ENCODE data around the gene MARK3.
"Not testable (repeated sequence)": the region's sequence is repeated elsewhere in the genome, so short reads cannot be mapped to it uniquely, and the experiment has no call there.

The MARK3 gene

DNA sequence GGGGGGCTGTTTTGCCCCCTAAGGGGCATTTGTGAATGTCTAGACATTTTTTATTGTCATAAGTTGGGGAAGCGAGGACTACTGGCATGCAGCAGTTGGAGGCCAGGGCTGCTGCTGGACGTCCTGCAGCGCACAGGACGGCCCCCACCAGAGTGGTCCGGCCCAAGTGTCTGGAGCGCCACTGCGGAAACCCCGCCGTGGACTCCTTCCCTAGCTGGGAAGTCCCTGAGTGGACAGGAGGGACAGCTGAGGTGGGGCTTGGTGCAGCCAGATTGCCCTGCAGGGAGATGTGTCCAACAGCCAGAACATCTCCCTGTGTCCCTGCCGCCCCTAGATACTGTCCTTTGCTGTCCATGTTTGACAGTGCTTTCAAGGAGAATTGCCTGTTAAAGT is 132.0 kb downstream of the MARK3 start:
- no peak for DNase-seq

- DNase-seq: no peak
These were observed 132.7 kb downstream of the MARK3 start for GRCh38 chr14:103517721-103518421.

DNA sequence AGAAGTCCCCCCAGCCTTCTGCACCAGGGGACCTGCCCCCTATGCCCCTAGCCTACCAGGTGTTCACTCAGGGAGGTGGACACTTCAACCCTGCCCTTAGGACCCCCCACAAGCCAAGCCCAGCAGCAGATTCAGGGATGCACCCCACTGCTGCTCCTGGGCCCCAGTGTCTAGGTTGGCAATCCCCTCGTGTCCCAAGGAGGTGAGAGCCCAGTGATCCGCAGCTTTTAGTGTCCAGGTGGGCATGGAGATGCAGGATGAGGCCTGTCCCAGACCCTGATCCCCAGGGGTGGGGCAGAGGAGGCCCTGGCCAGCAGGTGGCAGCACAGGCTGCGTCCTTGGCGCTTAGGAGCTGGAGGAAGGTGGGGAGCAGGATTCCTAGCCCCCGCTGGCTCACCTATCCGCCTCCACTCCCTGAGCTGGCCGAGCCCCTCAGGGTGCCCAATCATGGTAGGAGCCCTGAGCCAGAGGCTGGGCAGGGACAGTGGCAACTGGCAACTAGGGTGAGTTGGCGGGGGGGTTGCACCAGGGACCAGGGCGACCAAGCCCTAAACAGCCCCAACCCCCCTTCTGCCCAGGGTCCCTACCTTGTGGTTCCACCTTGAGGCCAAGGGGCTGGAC is 133.3 kb downstream of the MARK3 start:
- peak; percentile 40 for DNase-seq

GRCh38 chr14:103519043-103519836 is 134.0 kb downstream of the MARK3 start:
- DNase-seq: peak; percentile 28

DNA sequence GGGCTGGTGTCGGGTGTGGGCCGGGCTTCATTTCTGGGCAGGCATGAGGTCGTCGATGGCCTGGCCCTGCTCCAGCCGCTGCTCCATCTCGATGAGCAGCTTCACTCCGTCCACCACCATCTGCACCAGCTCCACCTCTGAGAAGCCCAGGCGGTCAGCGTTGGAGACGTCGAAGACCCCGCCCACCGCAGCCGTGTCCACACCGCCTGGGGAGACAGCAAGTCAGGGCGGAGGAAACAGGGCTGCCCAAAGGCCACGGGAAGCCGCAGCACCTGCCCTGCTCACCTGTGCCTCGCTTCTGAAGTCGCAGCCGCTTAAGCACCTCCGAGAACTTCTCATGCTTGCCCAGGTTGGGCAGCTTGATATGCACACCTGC is 134.6 kb downstream of the MARK3 start:
- no peak for DNase-seq

- no peak for DNase-seq
These were observed 135.0 kb downstream of the MARK3 start for GRCh38 chr14:103520269-103520656.

- peak; percentile 56 for DNase-seq
These were observed 135.6 kb downstream of the MARK3 start for GRCh38 chr14:103520657-103521437.

DNA sequence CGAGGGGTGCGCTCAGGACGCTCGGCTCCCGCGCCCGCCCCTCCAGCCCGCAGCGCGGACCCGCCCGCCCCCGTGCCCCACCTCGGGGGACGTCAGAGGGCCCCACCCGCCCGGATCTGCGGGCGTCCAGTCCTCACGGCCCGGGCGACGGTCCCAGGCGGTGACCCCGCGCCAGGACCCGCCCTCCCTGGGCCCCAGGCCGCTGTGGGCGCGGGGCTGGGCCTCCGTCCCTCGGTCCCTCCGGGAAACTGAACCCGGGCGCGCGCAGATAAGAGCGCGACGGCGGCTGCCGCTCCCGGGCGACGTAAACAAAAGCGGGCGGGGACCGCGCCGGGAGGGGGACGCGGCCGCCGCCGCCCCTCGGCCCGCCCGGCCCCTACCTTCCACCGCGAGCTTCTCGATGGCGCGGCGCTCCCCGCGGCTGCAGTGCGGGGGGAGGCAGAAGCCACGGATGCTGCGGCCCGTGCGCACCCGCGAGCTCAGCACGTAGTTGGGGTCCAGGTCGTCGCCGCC is 136.3 kb downstream of the MARK3 start:
- no peak for DNase-seq

DNA sequence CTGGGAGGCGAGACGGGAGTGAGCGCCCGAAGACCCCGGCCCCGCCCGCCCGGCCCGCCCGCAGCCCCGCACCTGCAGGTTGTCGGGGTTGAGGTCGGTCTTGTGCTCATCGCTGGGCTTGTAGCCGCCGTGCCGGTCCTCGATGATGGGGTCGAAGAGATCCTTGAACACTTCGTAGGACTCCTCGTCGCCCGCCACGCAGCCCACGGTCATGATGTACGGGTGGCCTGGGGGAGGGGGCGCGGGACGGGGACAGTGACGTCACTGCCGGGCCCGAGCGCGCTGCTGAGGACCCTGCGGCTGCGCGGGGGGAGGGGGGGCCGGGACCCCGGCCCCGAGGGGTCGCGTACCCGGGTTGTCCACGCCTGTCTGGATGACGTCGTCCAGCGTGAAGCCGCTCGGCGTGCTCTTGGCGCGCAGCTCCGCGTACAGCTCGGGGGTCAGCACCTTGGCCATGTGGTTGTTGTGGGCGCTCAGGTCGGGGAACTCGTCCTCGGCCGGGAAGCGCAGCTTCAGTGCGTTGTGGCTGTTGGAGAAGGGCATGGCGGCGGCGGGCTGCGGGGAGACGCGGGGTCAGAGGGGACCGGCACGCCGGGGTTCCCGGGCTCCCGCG is 136.8 kb downstream of the MARK3 start:
- DNase-seq: no peak

DNA sequence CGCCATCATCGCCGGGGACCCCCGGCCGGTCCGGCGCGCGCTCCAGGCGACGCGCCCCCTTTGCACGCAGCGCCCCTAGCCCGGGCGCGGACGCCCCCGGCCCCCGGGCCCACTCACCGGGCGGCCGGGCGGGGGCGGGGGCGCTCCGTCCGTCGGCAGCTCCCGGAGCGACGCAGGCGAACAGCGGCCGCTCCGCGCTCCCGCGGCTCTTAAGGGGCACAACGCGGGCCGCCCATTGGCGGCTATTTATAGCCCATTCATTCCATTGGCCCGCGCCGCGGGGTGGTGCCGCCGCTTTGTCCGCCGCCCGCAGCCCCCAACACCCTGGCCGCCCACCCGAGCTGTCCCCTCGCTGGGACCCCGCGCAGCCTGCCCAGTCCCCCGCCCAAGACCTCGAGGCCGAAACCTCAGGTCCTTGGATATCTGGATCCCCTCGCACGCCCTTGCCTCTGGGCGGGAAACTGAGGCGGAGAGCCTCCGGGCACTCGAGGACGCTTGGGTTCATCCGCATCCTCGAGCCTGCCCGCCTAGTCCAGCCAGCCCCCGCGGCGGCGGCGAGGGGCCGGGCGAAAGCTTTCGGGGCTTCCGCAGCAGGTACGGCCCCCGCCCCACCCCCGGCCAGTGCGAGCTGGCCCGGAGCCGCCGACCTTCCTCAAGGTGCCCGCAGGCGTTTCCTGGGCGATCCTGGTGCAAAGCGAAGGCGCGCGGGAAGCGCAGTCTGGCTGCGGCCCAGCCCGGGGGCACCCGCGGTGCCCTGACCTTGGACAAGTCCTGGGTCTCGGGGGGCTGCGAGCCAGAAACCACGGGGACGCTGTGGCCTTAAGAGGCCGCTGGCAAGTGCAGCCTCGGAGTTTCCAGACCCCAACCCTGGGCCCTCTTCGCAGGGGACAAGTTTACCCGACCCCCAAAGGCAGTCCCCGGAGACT is 137.7 kb downstream of the MARK3 start, which contains the start of gene CKB:
TSS of gene CKB (minus strand) at position 182 of the 926 bp plus-strand sequence. CDS start 337 bp downstream, outside the sequence.
- DNase-seq: peak; percentile 45

DNA sequence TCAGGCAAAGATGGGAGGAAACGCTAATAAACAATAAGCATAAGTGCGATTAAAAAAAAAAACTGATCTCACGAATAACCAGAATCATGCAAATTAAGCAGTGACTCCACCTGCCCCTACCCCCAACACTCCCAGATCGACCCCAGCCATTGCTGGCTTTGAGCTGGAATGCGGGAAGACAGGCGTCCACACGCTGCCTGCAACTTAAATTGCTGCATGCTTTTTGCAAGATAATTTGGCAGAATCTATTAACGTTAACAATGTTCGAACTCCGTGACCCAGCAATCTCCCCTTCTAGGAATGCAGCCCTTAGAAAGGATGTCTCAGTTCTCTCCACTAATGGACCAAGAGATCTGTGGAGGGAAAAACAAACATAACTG is 138.3 kb downstream of the MARK3 start:
- no peak for DNase-seq

DNA sequence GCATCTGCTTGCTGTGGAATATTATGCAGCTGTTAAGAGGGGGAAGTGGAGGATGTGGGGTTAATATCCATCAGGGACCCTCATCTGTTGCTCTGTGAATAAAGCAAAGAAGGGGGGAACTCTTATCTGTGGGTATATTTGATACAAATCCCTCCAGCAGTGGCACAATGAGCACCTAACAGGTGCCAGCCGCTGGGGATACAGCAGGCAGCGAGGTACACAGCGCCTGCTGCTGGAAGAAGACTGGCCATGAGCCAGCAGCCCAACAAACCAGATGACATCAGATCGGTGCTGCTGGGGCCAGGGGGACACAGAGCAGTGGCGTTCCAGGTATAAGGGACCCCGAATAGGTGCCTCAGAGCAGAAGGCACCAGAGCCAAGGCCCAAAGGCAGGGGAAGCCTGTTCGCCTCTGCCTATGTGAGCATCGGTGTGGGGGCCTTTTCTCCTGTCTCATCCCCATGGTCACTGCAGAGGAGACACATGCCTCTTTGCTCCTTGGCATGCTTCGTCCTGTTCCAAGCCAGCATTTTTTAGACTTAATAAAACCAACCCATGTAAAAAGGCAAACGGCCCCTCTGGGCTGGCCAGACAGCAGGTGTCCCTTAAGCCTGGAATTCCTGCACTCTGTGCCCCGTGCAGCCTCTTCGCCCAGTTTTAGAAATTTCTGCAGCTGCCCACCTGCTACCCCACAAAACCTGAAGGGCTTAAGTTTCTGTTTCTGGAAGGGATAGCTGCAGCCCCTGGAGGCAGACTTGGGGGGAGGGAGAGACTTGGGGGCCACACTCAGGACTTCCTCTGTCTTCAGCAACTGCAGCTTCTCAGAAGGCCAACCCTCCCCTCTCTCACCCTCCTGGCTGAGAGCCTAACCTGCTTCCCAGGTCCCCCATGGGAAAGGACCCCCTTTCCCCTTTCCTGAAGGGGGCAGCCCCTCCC is 139.1 kb downstream of the MARK3 start:
- no peak for DNase-seq

DNA sequence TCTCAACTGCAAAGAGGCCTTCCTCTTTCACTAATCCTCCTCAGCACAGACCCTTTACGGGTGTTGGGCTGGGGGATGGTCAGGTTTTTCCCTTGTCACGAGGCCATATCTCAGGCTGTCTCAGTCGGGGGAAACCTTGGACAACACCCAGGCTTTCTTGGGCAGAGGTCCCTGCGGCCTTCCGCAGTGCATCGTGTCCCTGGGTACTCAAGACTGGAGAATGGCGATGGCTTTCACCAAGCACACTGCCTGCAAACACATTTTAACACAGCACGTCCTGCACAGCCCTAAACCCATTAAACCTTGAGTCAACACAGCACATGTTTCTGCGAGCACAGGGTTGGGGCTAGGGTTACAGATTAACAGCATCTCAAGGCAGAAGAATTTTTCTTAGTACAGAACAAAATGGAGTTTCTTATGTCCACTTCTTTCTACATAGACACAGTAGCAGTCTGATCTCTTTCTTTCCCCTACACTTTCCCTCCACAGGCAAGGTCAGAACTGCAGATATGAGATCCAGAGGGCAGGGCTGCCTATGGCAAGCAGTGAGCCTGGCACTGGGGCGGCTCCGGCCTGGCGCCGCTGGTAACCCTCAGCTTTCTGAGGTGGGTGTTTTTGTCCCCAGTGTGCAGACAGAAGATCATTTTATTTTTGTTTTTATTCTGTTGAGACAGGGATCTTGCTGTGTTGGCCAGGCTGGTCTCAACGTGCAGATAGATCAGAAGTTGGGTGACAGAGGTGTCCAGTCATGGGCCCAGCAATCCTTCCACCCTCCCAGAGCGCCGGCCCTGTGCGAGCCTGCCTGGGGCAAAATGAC is 140.4 kb downstream of the MARK3 start:
- DNase-seq: not testable (repeated sequence)

DNA sequence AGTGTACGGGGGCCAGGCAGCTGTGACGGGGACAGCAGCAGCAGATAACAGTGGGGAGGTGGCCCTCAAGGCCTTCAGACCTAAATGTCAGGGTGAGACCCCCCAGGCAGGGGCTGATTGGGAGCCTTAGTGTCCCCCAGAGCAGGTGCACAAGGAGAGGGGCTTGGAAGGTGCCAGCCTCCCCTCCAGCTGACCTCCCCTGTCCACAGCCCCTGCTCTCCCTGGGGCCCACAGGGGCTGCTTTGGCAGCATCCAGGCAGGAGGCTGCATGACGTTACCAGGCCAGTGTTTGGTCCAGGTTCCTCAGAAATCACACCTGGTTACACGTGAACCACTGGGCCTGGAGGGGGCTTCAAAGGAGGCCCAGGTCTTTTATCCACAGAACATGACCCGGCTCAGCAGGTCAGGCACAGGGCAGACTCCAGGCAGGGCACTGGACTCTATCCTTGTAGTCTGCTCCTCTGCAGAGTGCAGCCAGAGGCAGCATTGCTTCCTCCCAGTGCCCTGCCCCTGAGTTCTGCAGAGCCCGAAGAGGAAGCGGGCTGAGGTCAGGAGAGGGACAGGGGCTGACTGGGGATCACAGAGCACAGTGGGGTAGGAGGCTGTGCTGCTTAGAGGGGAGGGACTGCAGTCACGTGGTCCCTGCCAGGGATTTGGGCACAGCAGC is 141.2 kb downstream of the MARK3 start:
- no peak for DNase-seq

GRCh38 chr14:103526914-103527248 is 141.7 kb downstream of the MARK3 start:
- no peak for DNase-seq

GRCh38 chr14:103527408-103528145 is 142.4 kb downstream of the MARK3 start:
- DNase-seq: peak; percentile 73

DNA sequence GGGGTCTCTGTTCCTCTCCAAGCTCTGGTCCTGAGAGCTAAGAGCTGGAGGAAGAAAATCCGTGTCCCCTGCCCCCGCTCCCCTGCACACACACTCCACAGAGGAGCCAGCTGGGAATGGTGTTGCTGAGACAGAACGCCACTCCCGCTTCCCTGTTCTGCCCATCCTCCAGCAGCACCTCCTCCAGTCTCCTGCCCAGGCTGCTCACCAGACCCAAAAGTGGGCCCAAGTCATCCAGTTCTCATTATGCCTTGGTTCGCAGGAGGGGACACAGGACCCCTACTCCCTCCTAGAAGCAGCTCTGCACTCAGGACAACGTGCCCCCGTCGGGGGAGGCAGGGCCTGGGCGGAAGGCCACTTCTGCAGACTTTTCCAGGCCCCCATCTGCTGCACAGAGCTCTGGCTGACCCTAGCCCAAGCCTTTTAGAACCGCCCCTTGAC is 143.0 kb downstream of the MARK3 start:
- peak; percentile 25 for DNase-seq
